ENCODE data around the gene RNF186. TPM values are rescaled to one million over a fixed set of nuclear protein-coding genes. Genes with fewer than 3 reads are reported as not detected.

Gene RNF186
- total RNA-seq, 1 experiment from 2014 or later, result not detected

- CTCF ChIA-PET, result interaction anchor here (1.4 kb wide), 2 partner anchors 9 to 44 kb away, joined by 3 read pairs; no protein-coding TSS in a partner anchor
- H3K9me3 Mint-ChIP-seq, result no peaks in the 10 kb centered on the region
- no peak overlapping the region for H3K27ac Mint-ChIP-seq
- no peak overlapping the region for H3K4me3 Mint-ChIP-seq
- H3K36me3 Mint-ChIP-seq, result no peaks in the 10 kb centered on the region
- H3K27me3 Mint-ChIP-seq (ENCODE audit: low read depth), result peaks cover 36% of the 10 kb centered on the region
- POLR2A ChIA-PET, result no interaction called here
- TF ChIP-seq ARID4B (CRISPR knock-in tag; IDR thresholded peaks at IDR 0.05; ENCODE audit: borderline replicate concordance), result no peak
- TF ChIP-seq KAT7 (CRISPR knock-in tag; IDR thresholded peaks at IDR 0.05; ENCODE audit: borderline replicate concordance), result no peak
- no peak for TF ChIP-seq STAT6 (CRISPR knock-in tag; conservative IDR thresholded peaks at IDR 0.05; ENCODE audit: low read depth)
- TF ChIP-seq SP1 (CRISPR knock-in tag; conservative IDR thresholded peaks at IDR 0.05), result no peak
- no peak for TF ChIP-seq NFYB (CRISPR knock-in tag; conservative IDR thresholded peaks at IDR 0.05; ENCODE audit: low read depth)
- no peak for TF ChIP-seq JAZF1 (CRISPR knock-in tag; IDR thresholded peaks at IDR 0.05)
- no peak for TF ChIP-seq NR2C2 (CRISPR knock-in tag; IDR thresholded peaks at IDR 0.05)
- TF ChIP-seq PRRX2 (CRISPR knock-in tag; IDR thresholded peaks at IDR 0.05), result no peak
- TF ChIP-seq ZNF121 (CRISPR knock-in tag; IDR thresholded peaks at IDR 0.05), result no peak
- TF ChIP-seq TP53 (CRISPR knock-in tag; IDR thresholded peaks at IDR 0.05), result no peak
- TF ChIP-seq ZMAT4 (CRISPR knock-in tag; IDR thresholded peaks at IDR 0.05), result no peak
- TF ChIP-seq NR3C1 (CRISPR knock-in tag; conservative IDR thresholded peaks at IDR 0.05; ENCODE audit: low read depth), result no peak
- no peak for TF ChIP-seq ZNF396 (CRISPR knock-in tag; IDR thresholded peaks at IDR 0.05; ENCODE audit: borderline replicate concordance)
- ATAC-seq, result peak; percentile 75
- peaks cover 33% of the 10 kb centered on the region for H3K4me1 Mint-ChIP-seq
- peak; percentile 35 for DNase-seq (ENCODE audit: low spot score)
Measured at GRCh38 chr1:19802269-19802668, 12.8 kb downstream of the RNF186 start.

DNA sequence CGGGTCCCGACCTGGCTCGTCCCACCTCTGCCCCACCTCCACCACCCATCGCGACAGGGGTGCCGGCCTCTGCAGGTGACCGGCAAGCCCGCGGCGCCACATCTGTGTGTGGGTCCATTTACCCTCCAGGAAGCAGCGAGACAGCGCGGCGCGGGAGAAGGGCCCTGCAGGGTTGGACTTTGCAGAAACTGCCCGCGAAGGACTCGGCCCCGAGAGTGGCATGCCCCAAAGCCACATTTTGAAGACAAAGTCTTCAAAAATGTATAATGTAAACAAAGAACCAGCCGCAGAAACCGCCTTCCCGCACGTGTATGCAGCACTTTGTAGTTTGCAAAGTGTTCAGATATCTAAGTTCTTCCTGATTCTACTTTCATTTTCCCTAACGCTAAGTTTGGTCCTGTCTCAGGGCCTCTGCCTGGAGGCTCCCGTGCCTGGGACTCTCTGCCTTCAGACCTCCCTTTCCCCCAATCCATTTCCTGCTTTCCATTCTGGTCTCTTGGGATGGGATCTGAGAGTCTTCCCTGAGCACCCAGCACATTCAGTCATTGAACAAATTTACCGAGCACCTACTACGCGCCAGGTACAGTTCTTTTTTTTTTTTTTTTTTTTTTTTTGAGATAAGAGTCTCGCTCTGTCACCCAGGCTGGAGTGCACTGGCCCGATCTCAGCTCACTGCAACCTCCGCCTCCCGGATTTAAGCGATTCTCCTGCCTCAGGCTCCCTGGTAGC, 14.8 kb downstream of the RNF186 start:
- no peak for TF ChIP-seq HMGA2 (CRISPR knock-in tag; IDR thresholded peaks at IDR 0.05)
- no peak for TF ChIP-seq SMAD3 (CRISPR knock-in tag; IDR thresholded peaks at IDR 0.05; ENCODE audit: borderline replicate concordance)
- peak; percentile 40; the same call in 1 of the 2 replicates for TF ChIP-seq ZNF423 (CRISPR knock-in tag; IDR thresholded peaks at IDR 0.05)
- no peak for TF ChIP-seq FOXK1 (CRISPR knock-in tag; IDR thresholded peaks at IDR 0.05)
- Mint-ChIP-seq H3K4me3 (peak overlapping the region; percentile 65), H3K9me3 (no peaks in the 10 kb centered on the region), H3K36me3 (no peaks in the 10 kb centered on the region), H3K4me1 (peaks cover 33% of the 10 kb centered on the region), H3K27ac (no peak overlapping the region), H3K27me3 (ENCODE audit: low read depth) (peaks cover 36% of the 10 kb centered on the region)
- no peak for DNase-seq (ENCODE audit: low spot score)
- ChIA-PET CTCF (interaction anchor here (0.5 to 1.4 kb wide), 6 partner anchors 11 to 82 kb away, joined by 3 to 5 read pairs (median 3); partner anchors contain the start of gene OTUD3), POLR2A (no interaction called here)
- no peak for ATAC-seq

Measured in WTC11 (cell line).